ENCODE measurements around the gene PTGIR.
A peak's percentile ranks its signal among the peaks of the same experiment; 100 is the strongest.
"Not testable (repeated sequence)": the region's sequence is repeated elsewhere in the genome, so short reads cannot be mapped to it uniquely, and the experiment has no call there.

The PTGIR gene

DNA sequence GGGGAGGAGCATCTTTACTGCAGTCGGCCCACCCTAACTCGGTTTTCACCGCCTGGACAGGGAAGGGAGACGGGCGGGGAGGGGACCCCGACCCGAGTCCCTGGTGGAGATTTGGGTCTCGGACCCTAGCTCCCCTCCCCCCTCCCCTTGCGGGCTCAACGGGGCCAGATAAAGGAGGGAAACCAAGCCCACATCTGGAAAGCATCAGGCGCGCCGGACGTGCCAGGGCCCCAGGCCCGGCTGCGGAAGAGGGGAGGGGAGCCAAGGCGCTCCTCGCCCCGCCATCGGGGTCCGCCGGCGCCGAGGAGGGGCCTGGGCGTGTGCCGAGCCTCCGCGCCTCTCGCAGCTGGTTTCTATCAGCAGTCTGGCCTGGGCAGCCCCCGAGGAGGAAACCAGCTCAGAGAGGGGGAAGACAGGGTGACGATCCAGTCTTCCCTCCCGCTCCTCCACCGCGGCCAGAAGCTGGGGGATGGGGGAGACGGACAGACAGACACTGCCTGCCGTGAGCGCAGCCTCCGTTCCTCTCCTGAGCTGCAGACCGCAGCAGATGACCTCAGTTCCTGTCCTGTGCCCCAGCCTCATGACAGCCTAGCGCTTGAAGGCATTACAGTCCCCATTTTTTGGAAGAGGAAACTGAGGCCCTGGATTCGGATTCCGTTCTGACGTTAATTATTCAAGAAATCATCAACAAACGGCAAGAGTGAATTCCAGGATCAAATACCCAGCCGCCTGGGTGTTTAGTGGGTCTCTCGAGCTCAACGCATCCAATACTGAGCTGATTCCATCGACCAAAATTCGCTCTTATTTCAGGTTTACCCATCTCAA lies 14.7 kb upstream of the PTGIR start:
- H3K4me3 ChIP-seq (ENCODE audit: low read depth, low read length) = peak overlapping the region; percentile 58

DNA sequence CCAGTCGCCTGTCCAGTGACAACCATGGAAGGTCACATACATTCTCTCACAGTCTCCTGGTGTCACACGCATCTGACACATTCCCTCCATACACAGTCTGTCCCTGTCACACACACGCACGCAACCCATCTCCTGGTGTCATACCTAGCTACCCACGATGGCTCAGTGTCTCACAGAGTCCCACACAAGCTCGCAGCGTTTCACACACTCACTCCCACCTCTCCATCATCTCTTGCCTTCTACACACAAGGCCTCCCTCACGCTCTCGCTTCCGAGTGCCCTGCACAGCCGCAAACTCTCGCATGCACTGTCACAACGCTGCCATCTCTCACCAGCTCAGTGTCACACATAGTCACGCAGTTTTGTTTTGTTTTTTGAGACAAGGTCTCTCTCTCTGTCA lies 12.3 kb upstream of the PTGIR start:
- no peak overlapping the region for H3K4me3 ChIP-seq (ENCODE audit: low read depth, low read length)

DNA sequence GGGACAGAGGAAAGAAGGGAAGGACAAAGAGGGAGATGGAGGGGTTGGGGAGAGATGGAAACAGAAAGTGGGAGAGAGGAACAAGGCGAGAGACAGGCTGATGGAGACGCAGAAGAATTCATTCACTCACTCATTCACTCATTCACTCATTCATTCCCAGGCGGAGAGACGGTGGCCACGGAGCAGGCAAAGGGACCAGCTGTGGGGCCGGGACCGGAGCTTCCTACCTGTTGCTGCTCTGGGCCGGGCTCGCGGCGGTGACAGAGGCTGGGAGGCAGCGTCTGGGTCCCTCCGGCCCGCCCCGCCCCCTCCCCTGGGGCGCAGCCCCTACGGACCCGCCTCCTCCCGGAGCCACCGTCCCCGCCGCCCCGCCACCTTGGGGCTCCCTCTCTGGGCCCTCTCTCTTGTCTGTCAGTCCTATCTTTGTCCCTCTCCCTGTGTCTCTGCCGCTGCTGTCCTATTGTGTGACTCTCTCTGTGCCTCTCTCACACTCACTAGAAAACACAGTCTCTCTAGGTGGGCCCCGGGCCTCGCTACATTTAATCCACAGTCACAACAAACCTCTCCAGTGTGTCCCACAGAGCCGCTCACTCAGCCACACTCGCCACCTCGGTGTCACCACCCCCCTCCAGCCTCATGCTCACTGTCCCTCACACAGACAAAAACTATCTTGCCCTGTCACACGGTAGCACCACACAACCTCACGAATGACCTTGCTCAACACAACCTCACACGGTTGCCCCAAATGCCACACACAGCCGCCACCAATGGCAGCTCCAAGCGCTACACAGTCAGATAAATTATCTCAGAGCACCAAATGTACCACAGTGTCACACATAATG lies 11.3 kb upstream of the PTGIR start, which contains the start of gene GNG8:
TSS of gene GNG8 (minus strand) at position 283 of the 842 bp plus-strand sequence. CDS start 1,520 bp downstream, outside the sequence.
- H3K4me3 ChIP-seq (ENCODE audit: low read depth, low read length) = no peak within 1 kb of the TSS

DNA sequence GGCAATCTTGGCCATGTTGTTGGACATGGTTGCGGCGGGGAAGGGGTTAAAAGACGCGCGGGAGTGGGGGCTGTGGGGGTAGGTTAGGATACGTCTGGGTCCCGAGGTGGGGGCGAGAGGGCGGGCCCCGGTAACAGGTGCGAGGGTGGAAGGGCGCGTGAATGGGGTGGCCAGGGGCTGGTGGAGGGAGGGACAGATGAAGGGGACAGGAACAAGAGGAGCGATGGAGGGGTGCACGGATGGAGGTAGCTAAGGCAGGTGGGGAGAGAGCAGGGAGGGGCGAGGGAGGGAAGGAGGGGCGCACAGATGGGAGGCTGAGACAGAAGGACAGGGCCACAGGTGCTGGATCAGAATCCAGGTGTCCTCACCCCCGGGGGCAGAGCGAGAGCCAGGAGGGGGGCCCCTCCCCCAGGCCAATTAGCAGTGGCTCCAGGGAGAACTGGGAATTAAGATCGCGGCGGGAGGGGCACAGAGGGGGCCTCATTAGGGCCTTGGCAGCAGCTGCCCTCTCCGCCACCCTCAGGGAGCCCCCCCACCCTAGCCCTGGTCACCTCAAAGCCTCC lies 9.8 kb upstream of the PTGIR start:
- peak overlapping the region; percentile 47 for H3K4me3 ChIP-seq (ENCODE audit: low read depth, low read length)

DNA sequence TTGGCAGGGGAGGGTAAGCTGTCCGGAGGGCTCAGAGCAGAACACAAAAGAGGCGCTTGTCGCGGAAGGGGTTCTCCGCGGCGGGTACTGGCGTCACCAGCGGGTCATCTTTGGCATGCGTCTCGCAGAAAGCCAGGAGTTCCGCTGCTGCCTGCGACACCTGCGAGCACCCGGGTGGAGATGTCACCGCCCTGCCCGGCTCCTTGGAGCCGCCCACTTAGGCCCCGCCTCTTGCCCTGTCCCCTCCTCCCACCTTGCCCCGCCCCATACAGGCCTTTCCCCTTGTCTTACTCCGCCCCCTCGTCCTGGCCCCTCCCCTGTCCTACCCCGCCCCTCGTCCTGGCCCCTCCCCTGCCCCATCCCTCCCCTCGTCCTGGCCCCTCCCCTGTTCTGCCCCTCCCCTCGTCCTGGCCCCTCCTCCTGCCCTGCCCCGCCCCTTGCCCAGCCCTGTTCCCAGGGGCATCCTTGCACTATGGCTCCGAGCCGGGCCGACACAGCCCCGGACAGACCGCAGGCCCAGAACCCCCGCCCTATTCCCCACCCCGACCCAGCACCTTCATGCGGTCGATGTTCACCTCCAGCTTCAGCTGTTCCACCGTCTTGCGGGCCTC lies 9.3 kb upstream of the PTGIR start:
- H3K4me3 ChIP-seq (ENCODE audit: low read depth, low read length) = peak overlapping the region; percentile 47

DNA sequence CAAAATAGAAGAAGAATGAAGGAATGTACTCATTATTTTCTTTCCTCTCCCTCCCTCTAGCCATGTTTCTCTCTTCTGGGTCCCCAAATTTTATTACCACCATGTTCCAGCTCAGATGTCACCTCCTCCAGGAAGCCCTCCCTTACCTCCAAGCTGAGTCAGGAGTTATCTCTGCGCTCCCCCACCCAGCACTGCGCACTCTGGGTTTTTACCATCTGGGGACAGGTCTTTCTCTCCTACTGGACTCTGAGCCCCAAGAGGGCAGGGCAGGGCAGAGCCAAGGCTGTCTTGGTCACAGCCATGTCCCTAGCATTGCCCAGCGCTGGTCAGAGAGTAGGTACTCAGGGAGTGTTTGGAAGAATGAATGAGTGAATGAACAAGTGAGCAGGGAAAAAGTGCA lies 8.2 kb upstream of the PTGIR start:
- H3K4me3 ChIP-seq (ENCODE audit: low read depth, low read length) = no peak overlapping the region

DNA sequence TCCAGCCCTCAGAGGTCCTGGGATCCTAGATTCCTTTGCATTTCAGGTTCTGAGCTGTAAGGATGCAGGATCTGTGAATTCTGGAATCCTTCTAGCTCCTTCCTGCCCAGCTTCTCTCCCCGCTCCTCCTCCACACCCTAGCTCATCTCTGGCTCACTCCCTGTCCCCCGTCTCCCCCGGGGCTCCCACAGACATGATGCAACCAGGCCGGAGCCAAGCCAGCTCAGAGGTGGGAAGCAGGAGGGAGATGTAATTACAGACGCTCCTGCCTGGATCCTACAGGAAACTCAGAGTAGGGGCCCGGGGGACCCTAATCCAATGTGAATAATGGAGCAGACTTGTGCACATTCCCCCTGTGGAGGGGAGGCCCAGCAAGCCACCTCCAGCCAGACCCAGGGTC lies 6.6 kb upstream of the PTGIR start:
- H3K4me3 ChIP-seq (ENCODE audit: low read depth, low read length) = no peak overlapping the region

DNA sequence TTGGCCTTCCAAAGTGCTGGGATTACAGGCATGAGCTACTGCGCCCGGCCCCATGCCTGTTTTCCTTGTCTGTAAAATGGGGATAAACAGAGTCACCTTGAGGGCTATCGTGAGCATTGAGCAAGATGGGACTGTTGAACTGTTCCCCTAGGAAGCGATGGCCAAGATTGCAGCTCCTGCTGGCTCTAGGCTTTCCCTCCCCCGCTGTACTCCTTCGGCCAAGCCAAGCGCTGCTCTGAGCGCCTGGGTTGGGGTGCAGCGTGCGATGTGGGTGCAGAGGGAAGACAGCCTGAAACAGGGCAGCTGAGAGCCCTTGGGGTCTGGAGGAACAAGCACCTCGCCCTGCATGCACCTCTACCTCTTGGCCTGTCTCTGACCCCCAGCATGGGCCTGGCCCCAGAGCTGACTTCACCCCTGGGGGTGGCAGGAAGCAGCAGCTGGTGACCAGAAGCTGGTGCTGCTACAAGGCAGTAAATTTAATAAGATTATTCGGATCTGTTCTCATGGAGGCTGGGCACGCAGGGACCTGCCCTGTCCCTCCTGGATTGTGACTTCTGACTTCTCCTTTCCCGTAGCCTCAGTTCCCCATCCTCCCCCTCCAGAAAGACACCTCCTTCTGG lies 5.8 kb upstream of the PTGIR start:
- no peak overlapping the region for H3K4me3 ChIP-seq (ENCODE audit: low read depth, low read length)

DNA sequence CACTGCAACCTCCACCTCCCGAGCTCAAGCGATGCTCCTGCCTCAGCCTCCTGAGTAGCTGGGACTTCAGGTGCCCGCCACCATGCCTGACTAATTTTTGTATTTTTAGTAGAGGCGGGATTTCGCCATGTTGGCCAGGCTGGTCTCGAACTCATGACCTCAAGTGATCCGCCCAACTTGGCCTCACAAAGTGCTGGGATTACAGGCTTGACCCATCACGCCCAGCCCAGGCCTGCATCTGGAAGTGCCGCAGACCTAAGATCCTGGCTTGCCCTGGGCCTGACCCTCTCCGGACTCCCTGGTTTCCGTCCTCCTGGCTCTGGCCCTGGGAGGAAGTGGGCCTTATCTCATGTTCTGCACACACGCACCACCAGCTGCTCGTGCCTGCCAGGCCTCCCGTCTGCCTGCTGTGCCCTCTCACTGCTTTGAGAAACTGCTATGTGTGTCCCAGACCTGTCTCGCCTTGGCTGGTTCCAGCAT lies 4.7 kb upstream of the PTGIR start:
- no peak overlapping the region for H3K4me3 ChIP-seq (ENCODE audit: low read depth, low read length)

DNA sequence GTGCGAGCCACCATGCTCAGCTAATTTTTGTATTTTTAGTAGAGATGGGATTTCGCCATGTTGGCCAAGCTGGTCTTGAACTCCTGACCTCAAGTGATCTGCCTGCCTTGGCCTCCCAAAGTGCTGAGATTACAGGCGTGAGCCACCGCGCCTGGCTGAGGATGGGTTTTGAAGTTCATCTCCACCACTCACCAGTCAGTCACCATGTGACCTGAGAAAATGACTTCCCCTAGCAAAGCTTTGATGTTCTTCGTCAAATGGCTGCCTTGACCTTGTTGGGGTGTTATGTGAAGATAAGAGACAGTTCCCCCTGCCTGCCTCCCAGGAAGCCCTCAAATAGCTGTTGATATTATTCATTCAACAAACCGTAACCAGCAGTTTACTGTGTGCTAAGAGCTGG lies 4.1 kb upstream of the PTGIR start:
- H3K4me3 ChIP-seq (ENCODE audit: low read depth, low read length) = not testable (repeated sequence)

DNA sequence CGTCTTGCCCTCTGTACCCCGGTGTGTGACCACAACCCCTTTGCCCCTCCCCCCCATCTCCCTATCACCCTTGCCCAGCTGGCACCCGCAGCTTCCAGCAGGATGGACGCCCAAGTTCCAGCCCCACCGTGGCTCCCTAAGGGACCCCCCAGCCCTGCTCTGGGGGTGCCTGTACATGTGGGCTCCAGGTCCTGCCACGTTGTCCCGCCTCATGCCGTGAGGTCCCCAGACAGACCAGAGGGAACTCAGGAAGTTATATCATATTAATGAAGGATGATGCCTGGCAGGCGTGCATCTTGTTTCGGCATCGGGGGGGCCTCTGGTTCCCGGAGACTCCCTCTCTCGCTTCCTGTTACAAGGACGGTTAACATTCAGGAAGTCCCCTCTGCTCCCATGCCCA lies 1.6 kb upstream of the PTGIR start:
- H3K4me3 ChIP-seq (ENCODE audit: low read depth, low read length) = no peak overlapping the region

DNA sequence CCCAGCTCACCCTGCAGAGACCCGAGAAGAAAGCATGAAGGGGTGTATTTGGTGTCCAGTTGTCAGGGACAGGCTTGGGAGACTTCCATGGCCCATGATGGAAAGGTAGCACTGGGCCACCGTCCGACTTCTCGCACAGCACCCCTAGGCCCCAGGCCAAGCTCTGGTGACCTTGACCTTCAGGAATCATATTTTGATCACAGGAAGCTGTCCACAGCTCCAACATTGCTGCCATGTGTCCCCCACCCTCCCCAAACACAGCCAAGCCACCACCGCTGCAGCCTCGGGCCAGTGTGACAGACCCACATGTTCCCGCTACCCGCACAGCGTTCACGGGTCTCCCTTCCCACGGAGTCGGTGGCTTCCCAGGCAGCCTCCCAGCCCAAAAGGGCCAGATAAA lies 842 bp upstream of the PTGIR start:
- H3K4me3 ChIP-seq (ENCODE audit: low read depth, low read length) = no peak overlapping the region

DNA sequence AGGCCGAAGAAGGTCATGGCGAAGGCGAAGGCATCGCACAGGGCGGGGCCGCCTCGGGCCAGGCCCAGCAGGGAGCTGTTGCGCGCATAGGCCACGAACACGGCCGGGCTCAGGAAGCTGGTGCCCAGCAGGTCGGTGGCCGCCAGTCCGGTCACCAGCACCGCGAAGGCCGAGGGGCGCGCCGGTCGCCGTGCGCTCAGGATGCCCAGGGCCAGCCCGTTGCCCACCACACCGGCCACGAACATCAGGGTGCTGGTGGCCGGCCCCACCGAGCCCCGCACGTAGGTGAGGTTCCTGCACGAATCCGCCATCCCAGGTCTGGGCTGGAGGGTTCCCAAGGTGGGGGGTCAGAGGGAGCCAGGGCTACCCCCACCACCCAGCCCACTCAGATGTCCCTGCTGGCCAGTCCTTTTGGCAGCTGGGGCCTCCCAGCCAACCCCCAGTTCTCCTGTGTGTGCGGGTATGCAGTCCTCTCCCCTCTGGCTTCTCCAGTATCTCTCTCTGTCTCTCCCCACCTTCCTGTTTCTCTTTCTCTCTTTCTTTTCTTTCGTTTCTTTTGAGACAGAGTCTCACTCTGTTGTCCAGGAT lies 880 bp downstream of the PTGIR start:
- no peak overlapping the region for H3K4me3 ChIP-seq (ENCODE audit: low read depth, low read length)

DNA sequence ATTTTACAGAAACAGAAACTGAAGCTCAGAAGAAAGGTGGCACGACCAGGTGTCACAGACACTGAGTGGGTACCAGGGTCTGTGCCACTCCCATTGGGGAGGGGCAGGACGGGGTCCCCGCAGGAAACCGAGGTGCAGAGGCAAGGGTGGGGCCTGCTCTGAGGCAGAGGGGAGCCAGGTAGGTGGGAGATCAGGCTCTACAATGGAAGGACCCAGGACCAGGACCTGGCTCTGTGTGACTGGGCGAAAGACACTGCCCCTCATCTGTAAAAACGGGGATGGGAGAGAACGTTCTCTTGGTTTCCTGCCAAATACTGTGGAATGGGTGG lies 2.8 kb downstream of the PTGIR start:
- no peak overlapping the region for H3K4me3 ChIP-seq (ENCODE audit: low read depth, low read length)

DNA sequence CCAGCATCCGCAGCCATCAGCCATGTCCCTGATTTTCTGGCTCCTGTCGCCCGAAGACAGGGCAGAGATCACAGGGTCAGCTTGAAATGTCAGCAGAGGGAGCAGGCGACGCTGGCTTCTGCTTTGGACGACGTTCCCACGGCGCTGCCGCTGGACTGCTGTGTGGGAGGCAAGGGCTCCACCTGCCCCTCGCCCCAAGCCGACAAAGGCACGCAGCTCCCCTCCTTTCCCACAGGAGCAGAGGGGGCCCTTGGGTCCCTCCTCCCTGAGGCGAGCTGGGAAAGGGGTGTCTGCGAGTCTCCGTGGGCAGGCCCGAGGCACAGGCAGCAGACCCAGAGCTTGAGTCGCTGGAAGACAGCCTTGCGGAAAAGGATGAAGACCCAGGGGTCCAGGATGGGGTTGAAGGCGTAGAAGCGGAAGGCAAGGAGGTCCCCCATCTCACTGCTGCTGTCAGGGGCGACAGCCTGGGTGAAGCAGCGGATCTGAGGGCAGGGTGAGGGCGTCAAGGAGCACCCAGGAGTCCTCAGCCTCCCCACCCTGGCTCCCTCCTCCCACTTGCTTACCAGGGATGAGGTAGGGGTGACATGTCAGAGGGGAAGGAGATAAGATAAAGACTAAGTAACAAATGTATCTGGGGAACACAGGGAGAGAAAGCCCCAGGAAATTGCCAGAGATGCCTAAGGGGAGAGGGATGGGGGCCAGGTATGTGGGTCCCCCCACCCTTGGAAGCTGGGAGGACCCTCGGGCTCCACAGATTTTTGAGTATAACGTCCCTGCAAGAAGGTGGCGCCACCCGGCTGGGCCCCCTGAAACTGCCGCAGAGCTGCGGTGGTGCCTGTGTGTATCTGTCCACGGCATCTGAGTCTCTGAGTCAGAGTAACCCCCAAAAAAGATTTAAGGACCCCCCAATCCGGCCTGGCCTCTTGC lies 3.4 kb downstream of the PTGIR start:
- no peak overlapping the region for H3K4me3 ChIP-seq (ENCODE audit: low read depth, low read length)

DNA sequence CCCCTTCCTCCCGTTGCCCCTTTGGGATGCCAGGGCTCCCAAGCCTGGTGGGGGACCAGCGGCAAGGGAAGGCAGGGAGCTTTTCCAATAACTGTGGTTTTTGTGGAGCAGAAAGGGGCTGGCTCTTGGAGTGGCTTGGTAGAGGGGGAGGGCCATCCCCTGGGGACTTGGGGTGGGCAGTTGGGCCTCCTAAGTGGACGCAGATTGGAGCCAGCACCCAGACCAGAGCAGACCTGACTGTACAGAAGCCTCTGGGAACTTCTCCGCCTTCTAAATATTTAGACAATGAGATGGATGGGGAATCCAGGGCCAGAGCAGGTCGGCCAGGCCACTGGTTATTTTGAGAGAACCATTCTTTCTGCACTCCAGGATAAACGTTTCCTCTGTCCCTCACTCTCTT lies 4.2 kb downstream of the PTGIR start:
- no peak overlapping the region for H3K4me3 ChIP-seq (ENCODE audit: low read depth, low read length)

DNA sequence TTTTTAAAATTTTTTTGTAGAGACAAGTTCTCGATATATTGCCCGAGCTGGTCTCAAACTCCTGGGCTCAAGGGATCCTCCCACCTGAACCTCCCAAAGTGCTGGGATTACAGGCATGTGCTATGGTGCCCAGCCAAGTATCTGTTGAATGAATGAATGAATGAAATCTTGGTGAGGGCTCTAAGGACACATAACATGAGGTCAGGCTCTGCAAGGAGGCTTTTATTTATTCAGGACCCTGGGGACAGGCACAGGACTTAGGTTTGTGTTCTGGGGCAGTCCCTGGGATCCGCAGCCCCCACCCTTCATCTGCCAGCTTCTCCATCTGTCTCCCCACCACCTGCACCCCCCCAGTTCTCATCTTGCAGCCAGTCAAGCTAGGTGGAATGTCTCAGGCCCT lies 4.6 kb downstream of the PTGIR start:
- H3K4me3 ChIP-seq (ENCODE audit: low read depth, low read length) = no peak overlapping the region

DNA sequence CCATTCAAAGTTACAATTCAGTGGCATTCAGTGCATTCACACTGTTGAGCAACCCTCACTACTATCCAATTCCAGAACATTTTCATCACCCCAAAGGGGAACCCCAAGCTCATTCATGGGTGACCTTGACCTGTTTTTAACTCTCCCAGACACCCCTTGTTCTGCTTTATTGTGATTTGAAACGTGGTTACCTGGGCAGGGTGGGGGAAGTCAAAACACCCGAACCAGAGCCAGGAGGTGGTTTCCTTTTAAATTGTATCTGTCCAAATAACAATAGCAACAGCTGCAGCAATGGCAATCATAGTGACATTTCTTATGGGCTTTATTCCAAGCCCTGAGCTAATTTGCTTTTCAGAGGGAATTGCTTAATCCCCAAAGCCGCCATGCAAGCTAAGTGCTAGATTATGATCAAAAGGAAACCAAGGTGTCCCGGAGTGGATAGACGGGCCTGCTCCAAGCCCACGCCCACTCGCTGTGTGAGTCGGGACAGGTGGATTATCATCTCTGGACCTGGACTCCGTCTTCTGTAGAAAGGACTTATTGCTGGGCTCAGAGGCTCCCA lies 6.1 kb downstream of the PTGIR start:
- no peak overlapping the region for H3K4me3 ChIP-seq (ENCODE audit: low read depth, low read length)

DNA sequence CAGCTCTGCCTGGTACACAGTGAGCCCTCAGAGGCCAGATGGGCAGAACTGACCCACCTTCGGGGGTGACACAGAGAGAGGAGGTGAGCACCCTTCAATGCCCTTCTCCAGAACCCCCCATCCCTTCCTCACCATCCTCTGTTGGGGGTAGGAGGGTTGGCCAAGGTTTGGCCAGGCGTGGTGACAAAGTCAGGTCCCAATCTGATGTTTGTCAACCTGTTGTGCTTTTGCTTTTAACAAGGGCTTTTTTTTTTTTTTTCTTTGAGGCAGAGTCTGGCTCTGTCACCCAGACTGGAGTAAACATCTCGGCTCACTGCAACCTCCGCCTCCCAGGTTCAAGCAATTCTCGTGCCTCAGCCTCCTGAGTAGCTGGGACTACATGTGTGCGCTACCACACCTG lies 7.3 kb downstream of the PTGIR start:
- H3K4me3 ChIP-seq (ENCODE audit: low read depth, low read length) = no peak overlapping the region
